Stimulated activated CD4-positive, alpha-beta T cell treated with anti-CD3 and anti-CD28 coated beads, Interleukin-4, amount 100 ng/mL, for 48 hours (primary cell): ENCODE data around the gene MEP1A.
"Not testable (repeated sequence)": the region's sequence is repeated elsewhere in the genome, so short reads cannot be mapped to it uniquely, and the experiment has no call there.

ENCODE experiments used
- DNase-seq, 2 donors: peaks; one replicate each; pipeline ENCODE4 v3.0.0-alpha.2; 2020; ENCODE audit warnings: low read depth in 2 of 2

Gene MEP1A, protein sequence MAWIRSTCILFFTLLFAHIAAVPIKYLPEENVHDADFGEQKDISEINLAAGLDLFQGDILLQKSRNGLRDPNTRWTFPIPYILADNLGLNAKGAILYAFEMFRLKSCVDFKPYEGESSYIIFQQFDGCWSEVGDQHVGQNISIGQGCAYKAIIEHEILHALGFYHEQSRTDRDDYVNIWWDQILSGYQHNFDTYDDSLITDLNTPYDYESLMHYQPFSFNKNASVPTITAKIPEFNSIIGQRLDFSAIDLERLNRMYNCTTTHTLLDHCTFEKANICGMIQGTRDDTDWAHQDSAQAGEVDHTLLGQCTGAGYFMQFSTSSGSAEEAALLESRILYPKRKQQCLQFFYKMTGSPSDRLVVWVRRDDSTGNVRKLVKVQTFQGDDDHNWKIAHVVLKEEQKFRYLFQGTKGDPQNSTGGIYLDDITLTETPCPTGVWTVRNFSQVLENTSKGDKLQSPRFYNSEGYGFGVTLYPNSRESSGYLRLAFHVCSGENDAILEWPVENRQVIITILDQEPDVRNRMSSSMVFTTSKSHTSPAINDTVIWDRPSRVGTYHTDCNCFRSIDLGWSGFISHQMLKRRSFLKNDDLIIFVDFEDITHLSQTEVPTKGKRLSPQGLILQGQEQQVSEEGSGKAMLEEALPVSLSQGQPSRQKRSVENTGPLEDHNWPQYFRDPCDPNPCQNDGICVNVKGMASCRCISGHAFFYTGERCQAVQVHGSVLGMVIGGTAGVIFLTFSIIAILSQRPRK

GRCh38 chr6:46793138-46793537 lies at the start of gene MEP1A:
Gene MEP1A, plus strand, starts transcription at chr6:46793389. Its CDS starts 10 bp downstream, at chr6:46793399.
- no peak for DNase-seq

DNA sequence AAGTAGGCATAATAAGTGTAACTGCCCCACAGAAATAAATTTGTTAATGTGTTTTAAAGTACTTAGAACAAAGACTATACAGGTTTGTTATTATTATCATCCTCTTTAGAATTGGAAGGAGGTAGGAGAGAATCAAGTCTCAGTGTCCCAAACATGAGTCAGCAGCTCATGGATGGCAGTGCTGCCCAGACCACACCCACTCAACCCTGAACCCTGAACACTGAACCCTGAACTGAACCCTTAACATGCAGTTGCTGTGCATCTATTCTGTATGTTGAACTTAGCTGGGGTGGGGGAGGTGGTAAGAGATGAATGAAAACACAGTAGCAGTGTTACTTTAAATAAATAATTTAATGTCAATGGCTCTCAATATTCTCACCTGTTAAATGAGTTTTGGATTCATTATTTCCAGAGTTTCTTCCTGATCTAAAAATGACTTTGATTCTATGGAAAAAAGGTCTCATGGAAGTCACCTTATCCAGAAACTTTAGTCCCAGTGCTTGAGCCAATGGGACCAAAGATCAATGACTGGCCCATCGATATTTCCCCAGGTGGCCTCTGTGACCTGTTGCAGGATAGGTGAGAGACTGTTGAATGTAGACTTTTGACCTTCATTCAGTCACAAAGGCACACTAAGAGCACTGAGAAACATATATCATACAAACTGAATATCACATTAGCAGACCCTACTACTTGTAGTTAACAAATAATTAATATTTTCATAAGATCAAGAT lies 49.6 kb upstream of the MEP1A start:
- no peak for DNase-seq

DNA sequence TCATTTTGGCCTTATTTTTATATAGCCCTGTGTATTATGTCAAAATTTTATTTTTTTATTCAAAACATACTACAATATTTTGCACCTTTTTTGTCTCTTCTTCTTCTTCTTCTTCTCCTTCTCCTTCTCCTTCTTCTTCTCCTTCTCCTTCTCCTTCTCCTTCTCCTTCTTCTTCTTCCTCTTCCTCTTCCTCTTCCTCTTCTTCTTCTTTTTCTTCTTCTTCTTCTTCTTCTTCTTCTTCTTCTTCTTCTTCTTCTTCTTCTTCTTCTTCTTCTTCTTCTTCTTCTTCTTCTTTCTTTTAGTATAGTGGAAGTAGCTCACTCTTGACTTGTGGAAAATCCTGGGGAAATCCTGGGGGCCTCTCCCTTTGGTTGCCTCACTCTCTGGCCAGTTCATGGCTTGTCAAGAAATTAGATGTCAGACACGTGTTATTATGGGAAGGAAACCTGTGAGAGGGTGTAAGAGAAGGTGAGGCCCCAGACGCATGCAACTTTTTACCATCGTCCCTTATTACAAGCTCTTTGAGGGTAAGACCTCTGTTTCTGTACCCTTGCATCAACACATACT lies 48.9 kb upstream of the MEP1A start:
- DNase-seq, result not testable (repeated sequence)

- no peak for DNase-seq
Observed at GRCh38 chr6:46745973-46746372, 47.2 kb upstream of the MEP1A start.

DNA sequence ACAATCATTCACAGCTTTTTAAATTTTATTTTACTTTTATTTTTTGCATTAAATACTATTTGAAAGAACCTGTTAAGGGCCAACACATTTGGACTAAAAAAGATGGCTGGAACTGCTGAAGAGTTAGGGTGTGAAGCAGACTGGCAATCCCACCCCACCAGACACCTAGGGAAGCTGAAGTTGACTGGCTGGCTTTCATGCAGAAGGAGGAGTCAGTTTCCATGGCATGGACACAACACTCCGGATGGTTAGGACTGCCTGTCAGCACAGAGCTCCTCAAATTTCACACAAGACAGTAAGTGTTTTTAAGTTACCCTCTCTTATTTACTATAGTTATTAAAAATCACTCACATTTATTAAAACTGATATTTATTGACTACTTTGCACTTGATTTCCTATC lies 46.5 kb upstream of the MEP1A start, which contains the start of gene ANKRD66:
Gene ANKRD66, plus strand, starts transcription at position 238 of the 400 bp plus-strand sequence. CDS start 5,016 bp downstream, outside the sequence.
- no peak for DNase-seq

DNA sequence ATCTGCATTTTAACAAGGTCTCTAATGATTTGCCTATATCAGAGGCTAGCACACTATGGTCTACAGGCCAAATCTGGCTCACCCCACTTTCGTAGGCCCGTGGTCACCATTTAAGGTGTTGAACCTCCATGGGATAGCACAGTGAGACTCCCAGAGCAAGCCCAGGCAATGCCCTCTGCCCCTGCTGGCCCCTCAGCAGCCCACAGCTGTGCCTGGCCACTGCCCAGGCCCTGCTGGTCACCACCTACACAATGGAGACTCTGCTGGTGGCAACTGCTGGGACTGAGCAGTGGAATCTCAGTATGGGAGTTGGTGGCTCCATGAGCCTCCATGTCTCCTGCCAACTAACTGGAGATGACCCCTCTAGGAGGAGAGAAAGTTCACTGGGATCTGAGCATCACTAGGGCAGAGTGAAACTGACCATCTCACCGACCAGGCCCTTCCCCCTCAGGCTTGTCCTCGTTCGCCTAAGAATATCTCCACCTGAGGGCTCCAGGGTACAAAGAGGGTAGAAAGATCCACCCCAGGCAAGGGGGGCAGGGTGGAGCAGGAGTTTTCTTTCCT lies 44.2 kb upstream of the MEP1A start:
- no peak for DNase-seq

- DNase-seq, result no peak
Observed at GRCh38 chr6:46749731-46750130, 43.5 kb upstream of the MEP1A start.

GRCh38 chr6:46751658-46752057 lies 41.5 kb upstream of the MEP1A start:
- no peak for DNase-seq

DNA sequence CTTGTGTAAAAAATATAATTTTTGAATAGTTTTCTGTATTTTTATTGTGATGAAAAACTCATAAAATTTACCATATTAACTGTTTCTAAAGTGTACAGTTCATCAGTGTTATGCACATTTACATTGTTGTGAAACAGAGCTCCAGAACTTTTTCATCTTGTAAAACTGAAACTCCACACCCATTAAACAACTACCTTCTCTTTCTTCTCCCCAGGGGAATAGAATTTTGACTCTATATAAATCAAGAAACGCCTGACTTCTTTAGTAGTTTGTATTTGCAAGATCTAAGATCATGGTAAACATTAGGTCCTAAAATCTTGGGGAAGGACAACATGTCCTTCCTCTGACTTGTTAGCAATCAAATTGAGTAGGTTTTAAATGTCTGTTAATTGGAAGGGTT lies 37.3 kb upstream of the MEP1A start:
- no peak for DNase-seq

GRCh38 chr6:46756469-46757213 lies 36.5 kb upstream of the MEP1A start:
- DNase-seq, result no peak

- no peak for DNase-seq
Observed at GRCh38 chr6:46757214-46757596, 36.0 kb upstream of the MEP1A start.

GRCh38 chr6:46758960-46759753 lies 34.0 kb upstream of the MEP1A start:
- no peak for DNase-seq

DNA sequence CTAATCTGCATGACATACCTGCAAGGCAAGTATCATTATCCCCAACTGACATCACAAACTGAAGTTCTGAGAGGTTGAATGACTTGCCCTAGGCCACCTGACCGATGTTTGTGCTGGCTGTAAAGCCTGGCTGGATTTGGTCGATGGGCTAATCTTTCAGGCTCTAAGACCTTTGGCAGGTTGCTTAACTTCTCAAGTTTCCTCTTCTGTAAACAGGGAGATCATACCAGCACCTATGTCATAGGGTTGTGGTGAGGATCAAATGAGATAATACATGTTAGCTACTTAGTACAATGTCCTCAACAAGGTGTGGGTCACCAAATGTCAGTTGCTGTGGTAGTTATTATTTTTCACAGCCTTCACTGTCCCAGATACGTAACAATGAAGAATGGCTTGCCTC lies 32.3 kb upstream of the MEP1A start:
- DNase-seq, result no peak

- DNase-seq, result no peak
Observed at GRCh38 chr6:46763466-46763865, 29.7 kb upstream of the MEP1A start.

GRCh38 chr6:46764280-46764679 lies 28.9 kb upstream of the MEP1A start:
- DNase-seq, result not testable (repeated sequence)

- no peak for DNase-seq
Observed at GRCh38 chr6:46764961-46765360, 28.2 kb upstream of the MEP1A start.

GRCh38 chr6:46772016-46772415 lies 21.2 kb upstream of the MEP1A start:
- DNase-seq, result no peak

GRCh38 chr6:46772762-46773161 lies 20.4 kb upstream of the MEP1A start:
- no peak for DNase-seq

DNA sequence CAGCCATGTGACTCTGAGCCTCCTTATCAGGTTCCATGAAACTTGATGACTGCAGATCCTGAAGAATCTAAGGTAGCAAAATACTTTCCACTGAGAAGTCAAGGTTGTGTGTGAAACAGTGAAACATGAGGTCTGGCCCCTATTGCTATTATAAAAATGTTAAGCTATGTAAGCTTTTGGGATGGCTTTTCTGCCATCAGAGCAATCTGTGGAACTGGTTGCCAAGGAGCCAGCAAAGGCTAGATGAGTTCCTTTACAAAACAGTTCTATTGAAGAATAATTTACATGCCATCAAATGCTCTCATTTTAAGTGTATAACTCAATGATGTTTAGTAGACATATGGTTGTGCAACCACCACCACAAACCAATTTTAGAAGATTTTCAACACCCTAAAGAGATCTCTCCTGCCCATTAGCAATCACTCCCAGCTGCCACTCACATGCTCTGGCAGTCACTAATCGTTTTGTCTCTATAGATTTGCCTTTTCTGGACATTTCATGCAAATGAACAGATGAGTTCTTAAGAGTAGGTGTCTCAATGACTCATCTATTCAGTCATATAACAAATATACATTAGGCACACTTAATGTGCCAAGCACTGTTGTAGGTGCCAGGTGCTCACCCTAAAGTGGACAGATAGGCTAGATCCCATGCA lies 19.9 kb upstream of the MEP1A start:
- DNase-seq, result no peak

DNA sequence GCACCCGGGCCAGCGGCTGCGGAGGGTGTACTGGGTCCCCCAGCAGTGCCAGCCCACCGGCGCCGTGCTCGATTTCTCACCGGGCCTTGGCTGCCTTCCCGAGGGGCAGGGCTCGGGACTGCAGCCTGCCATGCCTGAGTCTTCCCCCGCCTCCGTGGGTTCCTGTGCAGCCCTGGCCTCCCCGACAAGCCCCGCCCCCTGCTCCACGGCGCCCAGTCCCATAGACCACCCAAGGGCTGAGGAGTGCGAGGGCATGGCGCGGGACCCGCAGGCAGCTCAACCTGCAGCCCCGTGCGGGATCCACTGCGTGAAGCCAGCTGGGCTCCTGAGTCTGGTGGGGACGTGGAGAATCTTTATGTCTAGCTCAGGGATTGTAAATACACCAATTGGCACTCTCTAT lies 18.5 kb upstream of the MEP1A start:
- not testable (repeated sequence) for DNase-seq
